Panc1 (cell line): ENCODE measurements around the gene GPR55.

ENCODE experiments used
- CTCF ChIP-seq: fragments of 450-650 bp; IDR thresholded peaks from 2 replicates; pipeline ENCODE4 v1.5.1; 2017; ENCODE audit warnings: mild to moderate bottlenecking
- POLR2AphosphoS5 ChIP-seq: IDR thresholded peaks from 2 replicates; pipeline ENCODE4 v1.6.1; 2012; ENCODE audit warnings: mild to moderate bottlenecking, low read depth, low read length, moderate library complexity
- SIN3A ChIP-seq: IDR thresholded peaks from 2 replicates; pipeline ENCODE4 v1.6.1; 2012; ENCODE audit warnings: low read depth, mild to moderate bottlenecking, low read length, moderate library complexity, borderline replicate concordance; ENCODE audit not compliant: insufficient read depth
- TCF7L2 ChIP-seq: IDR thresholded peaks from 2 replicates; pipeline ENCODE4 v1.6.1; 2011; ENCODE audit warnings: mild to moderate bottlenecking, low read depth, low read length, inconsistent platforms
- TF ChIP-seq, protein P1 (sequence below), 2 experiments: IDR thresholded peaks; 2 replicates each; pipeline ENCODE4 v1.6.1; 2011 to 2012; ENCODE audit warnings: low read depth in 2 of 2, control low read depth in 1 of 2, low read length in 1 of 2, mild to moderate bottlenecking in 1 of 2, moderate library complexity in 1 of 2; ENCODE audit not compliant: insufficient read depth in 1 of 2

DNA sequence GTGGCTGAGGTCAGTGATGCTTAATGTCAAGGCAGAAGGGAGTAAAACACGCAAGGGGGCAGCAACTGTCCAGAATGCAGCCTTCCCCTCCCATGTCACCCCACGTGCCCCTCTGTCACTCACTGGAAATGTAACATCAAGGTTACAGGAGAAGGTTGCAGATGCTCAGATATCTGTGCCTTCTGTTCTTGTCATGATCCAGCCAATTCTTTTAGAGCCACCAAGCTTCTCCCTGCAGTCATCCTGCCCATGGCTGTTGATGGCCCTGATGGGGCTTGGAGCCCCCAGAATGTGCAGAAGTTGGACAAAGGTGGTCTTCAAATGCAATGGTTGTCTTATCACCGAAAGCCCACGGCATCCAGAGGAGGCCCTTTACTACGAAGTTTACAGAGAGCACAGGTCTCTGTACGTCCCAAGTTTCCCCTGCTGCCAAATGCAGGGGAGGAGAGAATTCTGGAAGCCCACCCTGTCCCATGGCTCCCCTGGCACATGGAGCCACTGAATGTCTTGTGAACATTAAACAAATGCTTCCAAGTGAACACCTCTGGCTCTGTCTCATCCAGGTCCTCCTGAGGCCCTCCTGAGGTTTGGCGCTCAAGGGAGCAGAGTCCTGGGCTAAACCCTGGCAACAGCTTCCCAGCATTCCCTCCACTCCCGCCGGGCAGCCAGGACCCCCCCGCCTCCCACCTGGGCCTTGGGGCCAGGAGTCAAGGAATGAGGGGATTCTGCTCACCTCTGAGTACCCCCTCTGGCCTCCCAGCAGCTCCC is 4.5 kb upstream of the GPR55 start:
- TF ChIP-seq CTCF (no peak), TCF7L2 (no peak), SIN3A (no peak), POLR2AphosphoS5 (no peak)
- TF ChIP-seq, protein P1, sequence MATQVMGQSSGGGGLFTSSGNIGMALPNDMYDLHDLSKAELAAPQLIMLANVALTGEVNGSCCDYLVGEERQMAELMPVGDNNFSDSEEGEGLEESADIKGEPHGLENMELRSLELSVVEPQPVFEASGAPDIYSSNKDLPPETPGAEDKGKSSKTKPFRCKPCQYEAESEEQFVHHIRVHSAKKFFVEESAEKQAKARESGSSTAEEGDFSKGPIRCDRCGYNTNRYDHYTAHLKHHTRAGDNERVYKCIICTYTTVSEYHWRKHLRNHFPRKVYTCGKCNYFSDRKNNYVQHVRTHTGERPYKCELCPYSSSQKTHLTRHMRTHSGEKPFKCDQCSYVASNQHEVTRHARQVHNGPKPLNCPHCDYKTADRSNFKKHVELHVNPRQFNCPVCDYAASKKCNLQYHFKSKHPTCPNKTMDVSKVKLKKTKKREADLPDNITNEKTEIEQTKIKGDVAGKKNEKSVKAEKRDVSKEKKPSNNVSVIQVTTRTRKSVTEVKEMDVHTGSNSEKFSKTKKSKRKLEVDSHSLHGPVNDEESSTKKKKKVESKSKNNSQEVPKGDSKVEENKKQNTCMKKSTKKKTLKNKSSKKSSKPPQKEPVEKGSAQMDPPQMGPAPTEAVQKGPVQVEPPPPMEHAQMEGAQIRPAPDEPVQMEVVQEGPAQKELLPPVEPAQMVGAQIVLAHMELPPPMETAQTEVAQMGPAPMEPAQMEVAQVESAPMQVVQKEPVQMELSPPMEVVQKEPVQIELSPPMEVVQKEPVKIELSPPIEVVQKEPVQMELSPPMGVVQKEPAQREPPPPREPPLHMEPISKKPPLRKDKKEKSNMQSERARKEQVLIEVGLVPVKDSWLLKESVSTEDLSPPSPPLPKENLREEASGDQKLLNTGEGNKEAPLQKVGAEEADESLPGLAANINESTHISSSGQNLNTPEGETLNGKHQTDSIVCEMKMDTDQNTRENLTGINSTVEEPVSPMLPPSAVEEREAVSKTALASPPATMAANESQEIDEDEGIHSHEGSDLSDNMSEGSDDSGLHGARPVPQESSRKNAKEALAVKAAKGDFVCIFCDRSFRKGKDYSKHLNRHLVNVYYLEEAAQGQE (IDR thresholded peaks at IDR 0.05; ENCODE audit: insufficient read depth in 1 of 2, low read depth in 2 of 2, low read length in 1 of 2), result no peak
